IPS DF 19.7 (cell line): ENCODE data around the gene HYAL1.
"Not testable (repeated sequence)": the region's sequence is repeated elsewhere in the genome, so short reads cannot be mapped to it uniquely, and the experiment has no call there.

Experiments used
- DNase-seq: peaks from one replicate; pipeline ENCODE4 v3.0.0-alpha.2; 2013; ENCODE audit warnings: low read depth, low spot score

The HYAL1 gene

DNA sequence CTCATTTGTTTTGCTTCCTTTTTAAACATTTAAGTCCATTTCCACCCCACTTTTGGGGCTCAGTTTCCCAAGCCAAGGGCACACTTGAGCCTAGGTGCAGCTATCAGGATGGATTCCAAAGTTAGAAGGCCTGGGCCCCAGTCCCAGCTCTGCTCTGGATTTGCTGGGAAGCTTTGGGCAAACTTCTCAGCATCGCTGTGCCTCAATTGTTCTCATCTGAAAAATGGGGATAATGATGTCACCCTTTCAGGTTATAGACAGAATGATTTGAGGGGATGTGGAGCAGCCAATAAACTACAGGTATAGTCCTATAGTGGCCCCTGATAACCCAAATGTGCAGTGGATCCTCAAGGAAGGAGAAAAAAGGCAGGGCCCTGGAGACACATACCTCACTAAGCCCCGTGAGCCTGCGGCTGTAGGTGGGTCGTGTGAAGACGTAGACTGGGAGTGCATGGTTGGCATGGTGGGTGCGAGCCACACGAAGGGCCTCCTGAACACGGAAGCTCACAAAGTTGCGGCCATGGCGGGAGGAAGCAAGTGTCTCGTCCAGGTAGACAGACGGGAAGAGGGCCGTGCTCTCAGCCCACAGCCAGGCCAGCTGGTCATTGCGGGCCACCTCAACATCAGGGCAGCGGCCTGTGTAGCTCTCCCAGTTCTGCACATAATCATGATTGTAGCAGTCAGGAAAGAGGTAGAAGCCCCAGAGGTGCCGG, 16.0 kb upstream of the HYAL1 start:
- DNase-seq, result no peak

DNA sequence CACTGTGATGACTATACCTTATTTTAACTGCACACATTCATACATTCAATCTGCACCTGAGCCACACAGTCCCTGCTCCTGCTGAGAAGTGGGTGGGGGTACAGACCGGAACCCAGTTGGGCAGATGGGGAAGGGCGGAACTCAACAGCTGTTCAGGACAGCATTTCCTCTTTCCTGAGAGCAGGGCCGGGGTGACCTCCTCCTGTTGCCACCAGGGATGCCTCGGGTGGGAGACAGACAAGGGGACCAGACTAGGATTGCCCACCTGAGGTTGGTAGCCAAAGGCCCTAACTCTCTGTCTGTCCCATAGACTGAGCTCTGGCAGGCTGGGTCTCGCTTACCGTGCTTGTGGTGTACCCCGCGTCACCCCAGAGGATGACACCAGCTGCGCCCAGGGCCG, 15.2 kb upstream of the HYAL1 start:
- no peak for DNase-seq

DNA sequence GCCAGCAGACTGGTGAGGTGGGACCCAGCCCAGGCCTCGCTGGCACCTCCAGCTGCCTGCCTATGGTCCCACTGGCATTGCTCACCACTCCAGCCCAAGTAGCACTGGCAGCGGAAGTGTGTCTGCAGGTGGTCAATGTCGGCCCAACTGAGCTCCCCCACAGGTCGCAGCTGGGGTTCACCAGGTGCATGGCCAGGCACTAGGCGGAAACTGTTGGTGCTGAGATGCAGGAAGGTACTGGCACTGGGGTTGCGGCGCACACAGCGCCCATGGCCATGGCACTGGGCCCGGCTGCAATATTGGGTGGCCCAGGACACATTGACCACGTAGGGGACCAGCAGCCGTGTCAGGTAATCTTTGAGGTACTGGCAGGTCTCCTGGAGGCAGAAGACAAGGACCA, 14.8 kb upstream of the HYAL1 start:
- DNase-seq, result no peak

DNA sequence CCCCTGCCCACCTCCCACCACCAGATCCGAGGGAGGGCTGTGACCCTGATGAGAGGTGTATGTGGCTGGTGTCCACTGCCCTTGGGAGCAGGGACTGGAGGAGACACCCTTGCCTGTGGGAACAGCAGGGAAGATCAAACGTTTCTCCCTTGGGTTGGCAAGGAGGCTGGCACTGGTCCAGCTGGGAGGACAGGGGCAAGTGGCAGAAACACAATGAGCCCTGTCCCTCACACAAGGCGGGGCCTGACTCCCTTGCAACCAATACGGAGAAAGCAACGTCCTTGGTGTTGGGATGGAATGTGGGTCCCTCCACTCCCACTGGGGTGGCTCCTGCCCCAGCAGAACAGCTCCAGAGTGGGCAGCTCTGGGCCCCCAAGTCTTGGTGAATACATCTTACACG, 13.9 kb upstream of the HYAL1 start:
- DNase-seq, result no peak

DNA sequence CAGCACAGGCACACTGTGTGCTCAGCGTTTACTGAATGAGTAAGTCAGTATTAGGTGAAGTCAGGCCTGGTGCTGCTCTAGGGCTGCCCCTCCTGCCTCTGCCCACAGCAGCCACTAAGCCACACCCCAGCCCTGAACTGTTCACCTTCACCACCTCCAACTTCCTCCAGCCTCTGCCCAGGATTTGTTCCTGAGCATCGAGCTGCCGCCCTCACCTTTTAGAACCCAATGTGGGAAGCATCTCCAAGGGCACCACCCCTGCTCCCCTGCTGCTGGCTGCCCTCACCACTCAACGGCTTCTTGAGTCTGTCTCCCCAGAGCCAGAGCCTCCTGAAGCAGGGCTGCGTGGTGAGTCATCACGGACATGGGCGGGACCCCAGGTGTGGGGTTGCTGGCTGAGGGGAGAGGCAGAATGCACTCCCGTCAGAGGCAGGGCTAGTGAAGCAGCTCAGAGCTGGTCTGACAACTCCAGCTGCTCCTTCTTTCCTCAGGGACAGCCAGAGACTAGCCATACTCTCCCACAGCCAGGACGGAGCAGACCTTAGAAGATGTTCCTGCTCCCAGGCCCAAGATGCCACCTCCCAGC, 13.4 kb upstream of the HYAL1 start:
- DNase-seq, result no peak

DNA sequence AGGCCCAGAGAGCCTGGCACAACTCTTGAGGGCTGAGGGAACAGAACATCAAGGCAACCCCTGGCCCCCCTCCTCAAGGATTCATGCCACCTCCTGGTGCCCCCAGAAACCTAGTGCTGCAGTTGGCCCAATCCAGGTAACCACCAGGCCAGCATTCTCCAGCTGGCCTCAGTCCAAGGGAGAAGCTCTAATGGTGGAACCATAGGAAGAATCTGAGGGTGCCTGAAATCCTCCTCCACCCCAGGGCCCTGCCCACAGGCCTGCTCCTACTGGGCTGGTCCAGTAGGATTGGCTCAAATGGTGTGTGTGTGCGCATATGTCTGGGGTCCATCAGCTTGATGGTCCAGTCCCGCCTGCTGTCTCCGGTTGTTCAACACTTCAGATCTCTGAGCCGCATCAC, 11.4 kb upstream of the HYAL1 start:
- DNase-seq, result no peak

DNA sequence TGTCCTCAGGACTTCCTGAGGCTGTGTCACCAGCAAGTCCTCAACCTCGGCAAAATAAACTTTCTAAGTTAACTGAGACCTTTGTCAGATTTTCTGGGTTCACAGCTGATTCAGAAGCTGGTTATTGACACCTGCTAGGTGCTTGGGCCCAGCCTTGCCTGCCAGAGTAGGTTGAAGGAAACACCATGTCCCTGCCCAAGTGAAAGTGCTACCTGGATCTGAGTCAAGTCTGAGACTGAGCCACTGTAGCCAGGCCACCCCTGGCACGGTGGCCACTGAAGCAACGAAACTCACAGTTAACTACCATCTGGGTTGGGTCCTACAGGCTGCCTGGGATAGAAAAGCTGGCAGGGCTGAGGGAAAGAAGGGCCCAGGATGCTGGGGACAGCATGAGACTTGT, 11.0 kb upstream of the HYAL1 start:
- DNase-seq, result no peak

DNA sequence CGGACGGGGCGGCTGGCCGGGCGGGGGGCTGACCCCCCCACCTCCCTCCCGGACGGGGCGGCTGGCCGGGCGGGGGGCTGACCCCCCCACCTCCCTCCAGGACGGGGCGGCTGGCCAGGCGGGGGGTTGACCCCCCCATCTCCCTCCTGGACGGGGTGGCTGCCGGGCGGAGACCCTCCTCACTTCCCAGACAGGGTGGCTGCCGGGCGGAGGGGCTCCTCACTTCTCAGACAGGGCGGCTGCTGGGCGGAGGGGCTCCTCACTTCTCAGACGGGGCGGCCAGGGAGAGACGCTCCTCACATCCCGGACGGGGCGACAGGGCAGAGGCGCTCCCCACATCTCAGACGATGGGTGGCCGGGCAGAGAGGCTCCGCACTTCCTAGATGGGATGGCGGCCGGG, 8.7 kb upstream of the HYAL1 start:
- DNase-seq, result not testable (repeated sequence)

DNA sequence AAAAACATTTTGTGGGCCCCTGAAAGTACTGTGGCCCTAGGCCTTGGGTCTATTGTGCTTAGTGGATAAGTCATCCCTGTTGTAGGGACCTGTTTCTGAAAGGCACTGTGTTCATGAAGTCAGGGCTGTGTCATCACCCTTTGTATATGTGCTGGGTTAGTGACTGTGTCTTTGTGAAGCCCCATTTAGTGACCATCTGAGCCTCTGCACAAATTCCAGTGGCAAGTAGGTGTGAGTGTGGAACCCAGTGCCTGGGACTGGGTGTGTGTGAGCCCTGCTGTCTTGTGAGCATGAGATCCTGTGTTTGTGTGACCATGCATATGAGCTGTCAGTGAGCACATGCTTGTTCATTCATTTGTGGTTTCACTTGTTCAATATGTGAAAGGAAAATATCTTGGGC, 1.2 kb upstream of the HYAL1 start:
- no peak for DNase-seq

DNA sequence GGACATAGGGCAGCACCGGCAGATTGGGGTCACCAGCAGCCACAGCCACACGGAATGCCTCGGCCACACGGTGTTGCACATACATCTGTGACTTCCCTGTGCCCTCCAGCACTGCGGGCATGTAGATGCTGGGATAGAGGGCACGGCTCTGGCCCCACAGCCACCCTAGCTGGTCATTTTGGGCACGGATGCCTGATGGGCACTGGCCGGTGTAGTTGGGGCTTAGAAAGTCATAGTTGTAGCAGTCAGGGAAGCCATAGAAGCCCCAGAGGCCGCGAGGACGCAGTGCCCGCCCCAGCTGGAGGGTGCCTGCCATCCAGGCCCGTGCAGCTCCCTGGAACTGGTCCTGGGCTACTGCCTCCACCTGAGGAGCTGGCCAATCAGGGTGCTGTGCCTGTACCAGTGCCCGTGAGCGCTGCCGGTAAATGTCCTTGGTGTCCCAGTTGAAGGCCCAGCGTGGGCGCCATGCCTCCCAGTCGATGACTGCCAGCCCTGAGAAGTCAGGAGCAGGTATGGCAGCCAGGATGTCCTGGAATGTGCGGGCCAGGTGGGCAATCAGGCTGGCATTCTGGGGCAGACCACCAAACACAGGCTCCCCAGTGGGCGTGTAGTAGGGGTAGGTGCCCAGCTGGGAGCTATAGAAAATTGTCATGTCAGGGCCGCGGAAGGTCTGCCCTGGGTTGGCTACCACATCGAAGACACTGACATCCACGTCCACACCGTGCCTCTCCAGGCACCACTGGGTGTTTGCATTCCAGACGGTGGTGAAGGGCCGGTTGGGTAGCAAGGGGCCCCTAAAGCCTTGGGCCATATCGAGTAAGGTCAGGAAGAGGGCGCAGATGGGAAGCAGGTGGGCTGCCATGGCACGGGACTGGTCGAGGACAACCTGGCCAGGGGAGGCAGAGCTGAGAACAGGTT, 1.0 kb downstream of the HYAL1 start:
- DNase-seq, result no peak

DNA sequence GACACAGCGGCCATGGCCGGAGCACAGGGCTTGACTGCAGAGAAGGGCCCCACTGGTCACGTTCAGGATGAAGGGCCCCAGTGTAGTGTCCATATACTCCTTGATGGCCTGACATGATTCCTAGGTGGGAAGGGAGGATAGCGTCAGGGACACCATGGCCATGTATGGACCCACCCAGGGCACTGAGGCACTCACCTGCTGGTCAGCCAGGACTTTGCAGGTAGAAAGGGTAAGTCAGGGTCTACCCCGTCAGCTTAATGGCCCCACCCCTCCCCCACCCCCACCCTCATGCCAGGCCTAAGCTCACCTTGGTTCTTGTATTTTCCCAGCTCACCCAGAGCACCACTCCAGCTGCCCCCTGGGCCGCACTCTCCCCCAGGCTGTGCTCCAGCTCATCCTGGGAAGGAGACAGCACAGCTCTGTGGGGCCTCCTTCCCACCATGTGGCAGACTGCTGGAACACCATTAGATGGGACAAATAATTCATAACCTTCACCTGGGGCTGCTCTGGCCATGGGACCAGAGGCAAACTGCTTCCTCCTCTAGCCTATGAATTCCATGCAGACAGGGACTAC, 2.6 kb downstream of the HYAL1 start:
- no peak for DNase-seq

DNA sequence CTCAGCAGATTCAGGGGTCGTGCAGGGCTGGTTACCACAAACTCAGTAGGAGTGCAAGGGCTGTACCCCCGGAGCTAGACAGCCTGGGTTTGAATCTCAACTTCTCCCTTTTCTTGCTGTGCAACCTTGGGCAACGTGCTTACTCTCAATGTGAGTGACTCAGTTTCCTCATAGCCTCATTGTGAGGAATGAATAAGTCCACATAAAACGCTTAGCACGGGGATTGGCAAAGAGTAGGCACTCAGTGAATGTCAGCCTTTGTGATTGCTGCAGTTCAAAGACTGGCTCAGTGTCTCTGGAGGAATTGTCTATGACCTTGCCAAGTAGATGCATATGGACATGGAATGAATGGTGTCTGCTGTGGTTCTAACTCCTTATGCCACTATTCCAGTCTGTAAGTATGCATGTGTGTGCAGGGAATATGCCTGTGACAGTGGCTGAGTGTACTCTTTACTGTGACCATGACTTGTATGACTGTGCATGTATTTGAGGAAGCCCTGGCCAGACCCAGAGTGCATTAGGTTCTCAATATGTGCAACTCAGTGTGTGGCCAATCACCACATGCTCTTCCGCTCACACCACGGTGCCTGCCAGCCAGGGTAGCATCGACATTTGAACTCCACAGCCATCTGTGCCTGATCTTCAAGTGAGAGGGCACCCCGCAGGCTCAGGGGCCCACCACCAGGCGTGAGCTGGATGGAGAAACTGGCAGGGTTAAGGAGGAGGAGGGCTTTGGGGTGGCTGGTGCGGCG, 3.3 kb downstream of the HYAL1 start:
- no peak for DNase-seq

DNA sequence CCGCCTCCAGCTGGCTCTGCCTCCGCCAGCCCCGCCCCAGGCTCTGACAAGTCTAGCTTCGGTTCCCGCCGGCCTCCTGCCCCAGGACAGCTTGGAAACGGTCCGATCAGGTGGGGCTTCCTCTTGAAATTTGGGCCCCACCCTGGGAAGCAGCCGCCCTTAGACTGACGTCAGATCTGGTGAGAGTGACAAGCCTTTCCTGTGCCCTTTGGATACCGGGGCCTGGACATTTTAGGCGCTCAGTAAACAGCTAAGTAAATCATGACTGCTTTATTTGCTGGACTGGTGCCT, 3.8 kb downstream of the HYAL1 start:
- DNase-seq, result no peak

DNA sequence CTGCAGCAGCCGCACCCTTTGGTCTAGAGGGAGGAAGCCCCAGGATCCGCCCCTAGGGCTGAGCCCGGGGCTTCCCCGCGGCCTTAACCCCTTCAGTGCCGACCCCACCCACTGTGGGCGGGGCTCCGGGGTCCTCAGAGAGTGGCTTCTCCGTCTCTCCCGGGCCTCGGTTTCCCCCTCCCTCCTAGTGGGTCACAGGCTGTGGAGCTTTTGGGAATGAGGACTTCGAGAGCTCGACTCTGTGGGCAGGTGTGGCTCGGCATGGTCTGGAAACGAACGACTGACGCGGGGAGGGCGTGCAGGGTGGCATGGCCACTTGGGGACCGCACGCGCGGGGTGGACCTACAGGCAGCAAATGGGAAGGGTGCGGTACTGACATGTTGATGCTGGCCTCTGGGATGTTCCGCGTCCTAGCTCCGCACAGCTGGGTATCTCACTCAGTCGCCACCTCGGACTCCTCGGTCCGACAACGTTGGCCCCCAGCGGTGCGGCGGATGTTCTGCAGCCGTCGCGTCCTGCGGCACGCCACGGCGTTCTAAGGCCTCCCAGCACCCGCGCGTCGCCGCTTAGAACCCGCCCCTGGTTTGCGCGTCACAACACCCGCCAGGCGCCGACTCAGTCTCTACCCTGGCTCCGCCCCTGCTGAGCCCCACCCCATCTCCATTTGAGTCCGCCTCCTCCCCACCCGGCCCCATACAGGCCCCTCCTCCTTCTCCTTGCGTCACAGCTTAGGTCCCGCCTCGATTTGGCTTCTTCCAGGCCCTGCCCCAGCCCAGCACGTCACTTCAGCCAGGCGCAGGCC, 4.3 kb downstream of the HYAL1 start, which contains the start of the genes HYAL3 and NAA80:
HYAL3 (minus strand) TSS at position 570 of the 802 bp plus-strand sequence. CDS start 3,803 bp downstream, outside the sequence.
NAA80 (minus strand) TSS at position 570 of the 802 bp plus-strand sequence. CDS start 1,942 bp downstream, outside the sequence.
- no peak for DNase-seq

DNA sequence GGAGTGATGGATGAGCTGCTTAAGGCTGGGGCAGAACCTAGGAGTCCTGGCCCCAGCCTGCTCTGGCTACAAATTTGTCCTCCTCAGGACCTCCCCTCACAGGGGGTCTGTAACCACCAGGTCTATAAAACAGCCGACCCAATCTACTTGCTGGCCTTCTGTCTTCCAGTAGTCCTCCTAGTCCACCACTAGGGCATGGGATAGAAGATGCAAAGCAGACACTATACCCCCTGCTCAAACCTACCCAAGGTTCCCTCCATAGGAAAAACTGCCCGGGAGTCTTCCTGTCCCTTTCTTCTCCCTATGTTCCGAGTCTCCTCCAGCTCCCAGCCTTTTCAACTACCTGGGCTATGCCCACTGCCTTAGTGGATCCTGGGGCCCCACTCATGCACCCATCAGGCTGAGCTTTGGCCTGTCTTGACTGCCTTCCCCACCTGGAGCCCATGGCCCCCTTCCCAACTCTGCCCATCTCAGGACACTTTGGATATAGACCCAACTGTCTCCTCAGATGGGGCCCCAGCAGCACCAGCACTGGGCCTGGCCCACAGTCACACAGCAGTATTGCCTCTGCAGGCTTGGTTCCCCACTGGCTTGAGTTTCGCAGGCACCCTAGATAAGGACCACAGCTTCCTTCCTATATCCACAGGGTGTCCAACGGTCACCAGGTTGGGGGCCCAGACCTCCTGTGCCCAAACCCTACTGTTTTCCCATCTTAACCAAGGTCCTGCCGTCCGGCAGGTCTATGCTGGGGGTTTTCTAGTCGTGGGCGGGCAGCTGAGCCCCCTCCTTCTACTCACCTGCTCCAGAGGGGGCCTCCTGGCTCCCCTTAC, 5.3 kb downstream of the HYAL1 start:
- DNase-seq, result no peak

DNA sequence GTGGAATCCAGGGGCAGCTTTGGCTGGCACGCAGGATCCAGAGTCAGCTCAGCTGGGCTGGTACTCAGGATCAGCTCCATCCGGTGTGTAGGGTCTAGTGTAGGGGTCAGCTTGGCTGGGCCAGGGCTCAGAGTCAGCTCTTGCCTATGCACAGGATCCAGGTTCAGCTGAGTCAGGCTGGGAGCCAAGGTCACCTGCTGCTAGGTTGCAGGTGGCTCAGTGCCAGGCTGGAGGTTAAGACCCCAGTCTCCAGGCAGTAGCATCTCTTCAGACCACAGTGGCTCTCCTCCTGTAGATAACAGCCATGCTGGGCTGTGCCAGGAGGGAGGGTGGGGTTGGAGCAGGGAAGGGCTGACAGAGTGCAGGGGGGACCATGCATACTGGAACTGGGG, 6.0 kb downstream of the HYAL1 start:
- DNase-seq, result no peak

DNA sequence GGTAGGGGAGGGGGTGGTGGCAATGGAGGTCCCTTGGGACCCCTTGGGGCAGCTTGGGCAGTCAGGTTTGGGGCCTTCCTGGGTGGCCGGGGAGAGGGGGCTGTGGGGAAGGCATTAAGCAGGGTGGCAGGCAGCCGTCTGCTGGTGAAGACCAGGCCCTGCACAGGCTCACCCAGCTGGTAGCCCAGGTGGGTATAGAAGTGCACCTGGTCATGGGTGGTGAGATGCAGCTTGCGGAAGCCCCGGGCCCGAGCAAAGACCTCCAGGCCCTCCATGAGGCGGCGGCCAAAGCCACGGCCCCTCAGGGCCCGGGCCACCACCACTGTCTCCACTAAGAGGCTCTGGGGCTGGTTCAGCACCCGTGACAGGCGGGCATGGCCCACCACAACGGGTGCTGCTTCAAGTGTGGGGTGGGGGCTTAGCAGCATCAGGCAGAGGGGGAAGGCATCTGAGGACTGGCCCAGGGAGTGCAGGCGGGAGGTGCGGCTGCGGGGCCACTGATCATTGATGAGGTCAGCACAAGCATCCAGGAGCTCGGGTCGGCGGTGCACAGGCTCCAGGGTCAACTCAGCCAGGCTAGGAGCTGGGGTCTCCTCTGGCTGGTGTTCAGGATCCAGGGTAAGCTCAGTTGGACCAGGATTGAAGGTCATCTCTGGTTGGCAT, 6.5 kb downstream of the HYAL1 start:
- no peak for DNase-seq

DNA sequence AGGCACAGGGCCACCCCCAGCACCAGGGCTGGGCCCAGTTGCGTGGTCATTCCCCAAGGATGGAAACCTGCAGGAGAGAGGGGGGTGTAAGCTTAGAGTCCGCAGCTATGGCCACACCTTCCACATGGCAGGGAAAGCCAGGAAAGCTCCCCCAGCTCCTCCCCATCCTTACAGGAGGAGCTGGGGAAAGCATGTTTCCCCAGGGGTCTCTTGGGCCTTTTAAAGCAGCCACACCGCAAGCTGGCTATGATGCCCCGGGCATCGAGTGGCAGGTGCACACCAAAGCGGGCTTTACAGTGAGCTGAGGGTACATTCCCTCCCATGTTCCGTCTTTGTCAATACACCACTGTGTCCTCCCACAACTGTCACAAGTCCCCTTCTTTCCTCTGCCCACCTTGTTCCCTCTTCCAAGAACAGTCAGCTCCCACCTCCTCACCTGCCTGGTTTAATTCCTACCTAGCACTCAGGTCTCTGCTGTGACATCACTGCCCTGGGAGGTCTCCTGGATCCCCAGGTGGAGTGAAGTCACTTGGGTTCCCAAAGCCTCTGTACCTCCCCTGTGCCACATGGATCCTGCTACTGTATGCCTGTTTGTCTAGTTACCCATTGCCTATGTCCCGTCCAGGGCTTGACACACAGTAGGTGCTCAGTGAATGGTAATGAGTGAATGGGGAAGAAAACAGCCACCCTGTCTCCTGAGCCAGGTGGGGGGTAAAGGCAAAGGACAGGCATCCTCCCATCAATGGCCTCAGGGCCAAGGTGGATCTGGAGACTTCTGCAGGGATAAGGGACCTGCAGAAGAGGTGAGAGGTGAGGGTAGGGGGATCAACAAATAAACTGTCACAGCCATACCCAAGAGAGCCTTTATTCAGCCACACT, 7.6 kb downstream of the HYAL1 start:
- DNase-seq, result no peak
